Measurements from ENCODE around the gene MYO18B. TPM values are rescaled to one million over a fixed set of nuclear protein-coding genes. Genes with fewer than 3 reads are reported as not detected.

MYO18B gene
- polyA plus RNA-seq, 1 donor (not counting 4 experiments of a cell fraction or from before 2014, with no cell fraction given): not detected

DNA sequence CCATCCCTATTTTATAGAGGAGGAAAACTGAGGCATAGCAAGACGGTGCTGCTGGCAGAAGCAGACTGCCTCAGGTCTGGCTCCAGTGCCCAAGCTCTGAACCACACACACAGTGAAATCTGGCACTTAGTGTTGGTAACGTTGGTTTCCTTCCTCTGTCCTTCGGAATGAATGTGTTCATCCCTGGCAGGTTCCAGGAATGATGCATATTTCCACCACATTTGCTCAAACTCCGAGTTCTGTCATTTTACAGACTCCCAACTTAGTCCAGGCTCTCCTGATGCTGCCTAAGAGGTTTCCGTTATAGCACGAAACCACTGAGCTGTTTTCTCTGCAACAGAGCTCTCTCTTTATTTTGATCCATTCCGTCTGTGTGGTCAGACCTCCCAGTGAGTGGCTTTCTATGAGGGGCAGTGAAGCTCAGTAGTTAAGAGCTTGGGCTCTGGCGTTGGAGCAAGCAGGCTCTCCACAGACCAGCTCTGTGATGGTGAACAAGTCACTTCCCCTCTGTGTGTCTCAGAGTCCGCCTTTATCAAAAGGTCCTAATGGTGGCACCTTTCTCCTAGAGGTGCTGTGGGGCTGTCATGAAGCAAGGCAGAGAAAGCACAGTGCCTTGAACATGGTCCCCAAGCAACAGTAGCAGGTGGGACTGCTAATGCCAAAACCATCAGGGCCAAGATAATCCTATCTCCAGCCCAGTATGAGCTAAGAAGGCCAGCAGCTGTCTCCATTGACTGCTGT lies 200.3 kb downstream of the MYO18B start:
- Histone ChIP-seq H3K4me1 (ENCODE audit: control insufficient read depth, extremely low read depth, insufficient read depth, low read length) (no peaks in the 10 kb centered on the region), H2AFZ (ENCODE audit: control insufficient read depth, low read length) (no peak overlapping the region), H3K27ac (ENCODE audit: control insufficient read depth, insufficient read depth, low read length) (no peak overlapping the region), H3K79me2 (ENCODE audit: control insufficient read depth, insufficient read depth, low read length) (no peaks in the 10 kb centered on the region), H3K9ac (ENCODE audit: control insufficient read depth, extremely low read depth, insufficient read depth, low read length) (no peak overlapping the region), H3K9me3 (ENCODE audit: control insufficient read depth, low read depth, low read length) (peaks cover 3% of the 10 kb centered on the region), H3K4me3 (ENCODE audit: control insufficient read depth in 2 of 3, extremely low read depth in 1 of 3, insufficient read depth in 2 of 3, low read depth in 1 of 3, low read length in 3 of 3) (no peak overlapping the region), H3K36me3 (ENCODE audit: control insufficient read depth in 2 of 2, extremely low read depth in 1 of 2, insufficient read depth in 2 of 2, low read length in 2 of 2) (no peaks in the 10 kb centered on the region), H3K27me3 (ENCODE audit: control insufficient read depth, extremely low read depth, insufficient read depth, low read length) (no peaks in the 10 kb centered on the region), H3K4me2 (ENCODE audit: control insufficient read depth, extremely low read depth, insufficient read depth, low read depth, low read length) (no peak overlapping the region), H4K20me1 (ENCODE audit: control insufficient read depth, extremely low read depth, insufficient read depth, low read length) (no peaks in the 10 kb centered on the region), H3K9me1 (ENCODE audit: control insufficient read depth, extremely low read depth, insufficient read depth, low read length) (no peaks in the 10 kb centered on the region)
- TF ChIP-seq, protein P1, sequence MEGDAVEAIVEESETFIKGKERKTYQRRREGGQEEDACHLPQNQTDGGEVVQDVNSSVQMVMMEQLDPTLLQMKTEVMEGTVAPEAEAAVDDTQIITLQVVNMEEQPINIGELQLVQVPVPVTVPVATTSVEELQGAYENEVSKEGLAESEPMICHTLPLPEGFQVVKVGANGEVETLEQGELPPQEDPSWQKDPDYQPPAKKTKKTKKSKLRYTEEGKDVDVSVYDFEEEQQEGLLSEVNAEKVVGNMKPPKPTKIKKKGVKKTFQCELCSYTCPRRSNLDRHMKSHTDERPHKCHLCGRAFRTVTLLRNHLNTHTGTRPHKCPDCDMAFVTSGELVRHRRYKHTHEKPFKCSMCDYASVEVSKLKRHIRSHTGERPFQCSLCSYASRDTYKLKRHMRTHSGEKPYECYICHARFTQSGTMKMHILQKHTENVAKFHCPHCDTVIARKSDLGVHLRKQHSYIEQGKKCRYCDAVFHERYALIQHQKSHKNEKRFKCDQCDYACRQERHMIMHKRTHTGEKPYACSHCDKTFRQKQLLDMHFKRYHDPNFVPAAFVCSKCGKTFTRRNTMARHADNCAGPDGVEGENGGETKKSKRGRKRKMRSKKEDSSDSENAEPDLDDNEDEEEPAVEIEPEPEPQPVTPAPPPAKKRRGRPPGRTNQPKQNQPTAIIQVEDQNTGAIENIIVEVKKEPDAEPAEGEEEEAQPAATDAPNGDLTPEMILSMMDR (optimal IDR thresholded peaks at IDR 0.05 in 1 of 3, IDR thresholded peaks at IDR 0.05 in 1 of 3, conservative IDR thresholded peaks at IDR 0.05 in 1 of 3; ENCODE audit: extremely low read depth in 1 of 3, insufficient read depth in 2 of 3, low read length in 3 of 3): no peak
- TF ChIP-seq EZH2 (IDR thresholded peaks at IDR 0.05; ENCODE audit: low read length): no peak
- DNase-seq (ENCODE audit: low read depth, low spot score): no peak
- dilution Hi-C loops (cut with MboI; ENCODE audit: extremely low pct_ligation_motif_present, low sequenced_read_pairs): no loop called here
- no peak for FAIRE-seq

DNA sequence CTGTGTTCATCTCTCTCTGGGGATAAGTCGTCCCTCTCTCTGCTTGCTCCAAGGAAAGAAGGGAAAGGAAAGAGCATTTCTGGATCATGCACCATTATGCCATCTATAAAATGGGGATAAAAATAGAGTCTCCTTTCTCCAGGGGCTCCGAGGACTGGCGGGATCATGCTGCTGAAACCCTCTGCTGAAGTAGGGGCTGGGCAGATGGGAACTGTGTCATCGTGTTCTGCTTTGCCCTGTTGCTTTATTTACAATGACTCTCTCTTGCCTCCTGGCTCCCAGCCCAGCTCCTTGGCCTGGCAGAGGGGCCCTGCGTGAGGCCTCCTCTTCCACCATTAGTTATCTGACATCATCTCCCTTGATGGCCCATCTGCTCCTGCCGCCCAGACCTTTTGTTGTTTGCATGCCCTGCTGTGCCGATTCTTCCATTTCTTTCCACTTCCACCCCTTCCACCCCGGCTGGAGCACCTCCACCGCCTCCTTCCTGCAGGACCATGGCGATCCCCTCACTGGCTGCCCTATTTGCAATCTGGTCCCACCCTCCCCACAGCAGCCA lies 200.9 kb downstream of the MYO18B start:
- no peak overlapping the region for H2AFZ ChIP-seq (ENCODE audit: control insufficient read depth, low read length)
- no peaks in the 10 kb centered on the region for H3K36me3 ChIP-seq (ENCODE audit: control insufficient read depth in 2 of 2, extremely low read depth in 1 of 2, insufficient read depth in 2 of 2, low read length in 2 of 2)
- H3K4me3 ChIP-seq (ENCODE audit: control insufficient read depth in 2 of 3, extremely low read depth in 1 of 3, insufficient read depth in 2 of 3, low read depth in 1 of 3, low read length in 3 of 3): no peak overlapping the region
- FAIRE-seq: no peak
- no peak overlapping the region for H3K4me2 ChIP-seq (ENCODE audit: control insufficient read depth, extremely low read depth, insufficient read depth, low read depth, low read length)
- dilution Hi-C loops (cut with MboI; ENCODE audit: extremely low pct_ligation_motif_present, low sequenced_read_pairs): no loop called here
- no peaks in the 10 kb centered on the region for H3K27me3 ChIP-seq (ENCODE audit: control insufficient read depth, extremely low read depth, insufficient read depth, low read length)
- H3K9me3 ChIP-seq (ENCODE audit: control insufficient read depth, low read depth, low read length): peaks cover 3% of the 10 kb centered on the region
- no peaks in the 10 kb centered on the region for H3K79me2 ChIP-seq (ENCODE audit: control insufficient read depth, insufficient read depth, low read length)
- no peaks in the 10 kb centered on the region for H3K4me1 ChIP-seq (ENCODE audit: control insufficient read depth, extremely low read depth, insufficient read depth, low read length)
- no peak for TF ChIP-seq EZH2 (IDR thresholded peaks at IDR 0.05; ENCODE audit: low read length)
- TF ChIP-seq, protein P1 (optimal IDR thresholded peaks at IDR 0.05 in 1 of 3, IDR thresholded peaks at IDR 0.05 in 1 of 3, conservative IDR thresholded peaks at IDR 0.05 in 1 of 3; ENCODE audit: extremely low read depth in 1 of 3, insufficient read depth in 2 of 3, low read length in 3 of 3): no peak
- H3K27ac ChIP-seq (ENCODE audit: control insufficient read depth, insufficient read depth, low read length): no peak overlapping the region
- H3K9ac ChIP-seq (ENCODE audit: control insufficient read depth, extremely low read depth, insufficient read depth, low read length): no peak overlapping the region
- no peak for DNase-seq (ENCODE audit: low read depth, low spot score)
- H3K9me1 ChIP-seq (ENCODE audit: control insufficient read depth, extremely low read depth, insufficient read depth, low read length): no peaks in the 10 kb centered on the region
- no peaks in the 10 kb centered on the region for H4K20me1 ChIP-seq (ENCODE audit: control insufficient read depth, extremely low read depth, insufficient read depth, low read length)

Measured in keratinocyte (primary cell).